AG20443 (cell line): ENCODE data around the gene MICOS13.

Source experiments
- DNase-seq: peaks from one replicate; pipeline ENCODE4 v3.0.0; 2012; ENCODE audit warnings: low spot score, mixed read lengths

Gene MICOS13

DNA sequence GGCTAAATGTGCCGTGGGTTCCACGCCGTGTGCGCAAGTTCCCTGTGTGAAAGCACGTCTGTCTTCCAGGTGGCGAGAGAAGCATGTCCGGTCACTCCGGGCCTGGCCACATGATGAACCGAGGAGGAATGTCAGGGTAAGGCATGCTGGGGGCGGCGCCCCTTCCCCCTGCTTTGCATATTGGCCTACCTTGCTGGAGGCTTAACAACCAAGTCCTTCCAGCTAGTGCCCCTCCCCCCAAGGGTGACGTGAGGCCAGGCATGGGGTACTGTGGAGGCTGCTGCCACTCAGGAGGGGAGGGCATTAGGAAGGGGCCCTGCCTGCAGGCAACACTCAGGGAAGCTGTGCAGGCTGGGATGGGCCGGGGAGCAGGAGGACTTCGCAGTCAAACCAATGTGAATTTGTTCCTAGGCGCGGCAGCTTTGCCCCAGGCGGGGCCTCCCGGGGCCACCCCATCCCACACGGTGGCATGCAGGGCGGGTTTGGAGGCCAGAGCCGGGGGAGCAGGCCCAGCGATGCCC, 12.5 kb downstream of the MICOS13 start:
- DNase-seq: no peak

DNA sequence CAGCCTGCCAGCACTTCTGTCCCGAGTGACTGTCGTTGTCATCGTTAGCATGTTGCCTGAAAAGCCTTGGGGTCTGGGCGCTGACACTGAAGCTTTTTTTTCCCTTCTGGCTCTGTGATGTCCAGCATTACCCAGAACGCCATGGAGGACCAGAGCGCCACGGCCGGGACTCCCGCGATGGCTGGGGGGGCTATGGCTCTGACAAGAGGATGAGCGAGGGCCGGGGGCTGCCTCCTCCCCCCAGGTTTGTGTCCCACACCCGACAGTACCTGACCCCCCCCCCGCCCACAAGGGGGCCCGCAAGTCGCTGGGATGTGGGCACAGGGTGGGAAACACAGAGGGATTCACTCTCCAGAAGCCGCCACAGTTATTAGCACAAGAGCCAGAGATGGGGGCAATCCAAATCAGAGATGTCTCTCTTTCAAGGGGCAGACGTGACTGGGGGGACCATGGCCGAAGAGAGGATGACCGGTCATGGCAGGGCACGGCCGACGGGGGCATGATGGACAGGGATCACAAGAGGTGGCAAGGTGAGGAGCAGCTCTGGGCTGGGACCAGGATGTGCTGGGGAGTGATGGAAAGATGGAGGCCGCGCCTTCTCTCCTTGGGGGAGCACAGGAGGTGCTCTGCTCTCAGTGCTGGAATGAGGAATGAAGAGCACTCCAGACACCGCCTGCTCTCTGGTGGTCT, 13.2 kb downstream of the MICOS13 start:
- DNase-seq: no peak

DNA sequence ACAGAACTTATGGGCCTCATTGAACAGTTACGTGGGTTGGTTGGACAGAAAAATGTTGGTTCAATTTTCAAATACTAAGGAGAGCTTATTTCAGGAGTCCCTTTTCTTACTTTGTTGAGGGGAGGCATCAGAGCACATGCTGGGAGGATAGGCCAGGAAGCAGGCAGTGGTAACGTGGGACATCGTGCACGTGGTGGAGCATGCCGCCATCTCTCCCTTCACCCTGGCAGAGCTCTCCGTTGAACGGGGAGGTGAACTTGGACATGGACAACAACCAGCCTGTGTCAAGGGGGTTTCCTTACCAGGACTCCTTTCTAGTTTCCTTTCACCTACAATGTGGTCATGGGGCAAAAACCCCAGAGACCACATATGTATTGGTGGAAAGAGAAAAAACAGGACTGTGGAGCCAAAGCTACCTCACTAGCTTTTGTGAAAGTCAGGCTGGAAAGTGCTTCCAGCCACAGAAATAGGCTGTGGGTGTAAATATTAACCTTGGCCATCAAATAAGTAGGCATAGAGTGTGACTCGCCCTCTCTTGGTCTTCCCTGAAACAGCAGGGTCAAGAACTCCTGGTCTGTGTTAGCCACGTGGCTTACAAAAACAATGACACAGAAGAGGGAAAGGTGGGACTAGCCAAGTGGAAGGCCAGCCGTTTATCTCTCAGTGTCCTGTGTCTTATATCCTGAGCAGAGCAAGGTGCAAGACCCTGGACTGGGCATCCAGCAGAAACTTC, 14.4 kb downstream of the MICOS13 start:
- DNase-seq: peak; percentile 68

DNA sequence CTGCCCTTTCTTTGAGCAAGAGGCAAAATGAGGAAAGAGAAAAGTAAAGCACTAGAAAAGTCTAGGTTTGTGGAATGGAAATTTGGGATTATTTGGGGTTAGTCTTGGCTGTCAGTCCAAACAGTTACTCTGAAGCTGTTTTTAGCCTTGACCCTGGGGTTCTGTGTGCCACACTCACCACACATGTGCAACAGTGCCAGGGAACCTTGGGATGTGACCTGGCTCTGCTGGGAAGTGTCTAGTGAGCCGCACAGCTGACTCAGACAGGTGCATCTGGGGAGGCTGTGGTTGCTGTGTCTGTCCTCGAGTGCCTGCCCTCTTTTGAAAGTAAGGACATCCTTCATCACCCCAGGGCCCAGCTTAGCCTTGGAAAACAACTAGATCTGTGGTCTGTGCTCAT, 15.8 kb downstream of the MICOS13 start:
- no peak for DNase-seq

DNA sequence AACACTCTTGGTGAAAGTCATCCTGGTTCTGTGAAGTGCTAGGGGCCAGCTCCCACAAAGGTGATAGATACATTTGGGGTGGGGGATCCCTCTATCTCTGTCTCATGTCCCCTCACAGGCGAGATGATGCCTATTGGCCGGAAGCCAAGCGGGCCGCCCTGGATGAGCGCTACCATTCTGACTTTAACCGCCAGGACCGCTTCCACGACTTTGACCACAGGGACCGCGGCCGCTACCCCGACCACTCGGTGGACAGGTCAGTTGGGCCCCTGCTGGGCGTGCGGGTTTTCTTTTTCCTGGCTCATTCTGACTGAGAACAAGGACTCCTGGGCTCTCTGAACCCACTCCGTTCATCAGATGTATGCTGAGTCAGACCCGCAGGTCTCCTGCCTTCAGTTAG, 16.4 kb downstream of the MICOS13 start:
- DNase-seq: no peak

DNA sequence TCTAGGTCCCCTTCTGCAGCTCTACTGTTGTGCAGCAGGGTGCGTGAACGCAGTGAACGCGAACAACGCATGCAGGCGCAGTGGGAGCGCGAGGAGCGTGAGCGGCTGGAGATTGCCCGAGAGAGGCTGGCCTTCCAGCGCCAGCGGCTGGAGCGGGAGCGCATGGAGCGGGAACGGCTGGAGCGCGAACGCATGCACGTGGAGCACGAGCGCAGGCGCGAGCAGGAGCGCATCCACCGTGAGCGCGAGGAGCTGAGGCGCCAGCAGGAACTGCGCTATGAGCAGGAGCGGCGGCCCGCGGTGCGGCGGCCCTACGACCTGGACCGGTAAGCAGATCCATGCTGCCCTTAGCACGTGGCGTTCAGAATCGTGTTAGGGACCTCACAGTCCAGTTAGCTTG, 18.8 kb downstream of the MICOS13 start:
- DNase-seq: no peak

DNA sequence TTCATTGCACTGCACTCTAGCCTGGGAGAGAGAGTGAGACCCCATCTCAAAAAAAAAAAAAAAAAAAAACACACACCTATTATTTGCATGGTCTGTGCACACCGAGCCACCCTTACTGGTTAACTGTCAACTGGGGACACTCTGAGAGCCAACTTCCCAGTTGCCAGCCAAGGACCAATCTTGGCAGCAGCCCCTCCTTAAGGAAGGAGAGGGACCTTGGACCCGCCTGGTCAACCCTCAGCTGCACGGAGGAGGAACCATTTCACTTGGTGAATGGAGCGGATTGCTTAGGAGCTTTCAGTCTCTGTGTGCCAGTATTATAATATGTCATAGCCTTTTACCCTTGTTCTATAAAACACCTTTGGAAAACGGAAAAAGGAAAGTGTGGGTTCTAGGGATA, 24.9 kb downstream of the MICOS13 start:
- no peak for DNase-seq

DNA sequence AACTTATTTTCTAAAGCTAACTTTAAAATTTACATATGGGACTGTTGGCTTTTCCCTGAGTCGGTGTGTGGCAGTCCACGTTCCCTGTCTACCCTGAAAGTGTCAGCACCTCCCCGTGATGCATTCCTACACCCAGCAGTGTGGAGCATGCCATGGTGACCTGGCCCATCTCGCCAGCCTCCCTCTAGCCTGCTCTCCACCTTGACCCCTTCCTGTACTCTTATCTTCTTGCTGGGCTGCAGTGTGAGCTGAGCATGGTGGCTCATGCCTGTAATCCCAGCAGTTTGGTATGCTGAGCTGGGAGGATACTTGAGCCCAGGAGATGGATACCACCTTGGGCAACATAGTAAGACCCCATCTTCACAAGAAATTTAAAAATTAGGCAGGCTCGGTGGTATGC, 25.4 kb downstream of the MICOS13 start:
- DNase-seq: no peak

DNA sequence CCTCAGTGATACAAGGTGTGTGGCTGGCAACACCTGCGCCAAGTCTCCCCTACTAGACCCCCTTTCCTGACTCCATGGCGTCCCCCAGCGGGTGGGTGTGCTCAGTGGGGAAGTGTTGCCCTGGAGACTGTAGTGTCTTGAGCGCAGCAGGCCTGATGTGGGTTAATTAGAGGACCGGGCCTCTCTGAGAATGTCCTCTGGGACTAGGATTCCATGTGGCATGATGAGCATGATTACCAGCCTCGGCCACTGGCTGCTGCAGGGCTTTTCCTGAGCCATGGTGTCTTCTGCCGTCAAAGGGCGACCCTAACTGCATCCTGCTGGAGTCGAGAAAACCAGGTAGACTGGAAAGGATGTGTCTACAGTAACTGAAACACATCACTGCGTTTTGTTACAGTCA, 28.1 kb downstream of the MICOS13 start:
- no peak for DNase-seq

DNA sequence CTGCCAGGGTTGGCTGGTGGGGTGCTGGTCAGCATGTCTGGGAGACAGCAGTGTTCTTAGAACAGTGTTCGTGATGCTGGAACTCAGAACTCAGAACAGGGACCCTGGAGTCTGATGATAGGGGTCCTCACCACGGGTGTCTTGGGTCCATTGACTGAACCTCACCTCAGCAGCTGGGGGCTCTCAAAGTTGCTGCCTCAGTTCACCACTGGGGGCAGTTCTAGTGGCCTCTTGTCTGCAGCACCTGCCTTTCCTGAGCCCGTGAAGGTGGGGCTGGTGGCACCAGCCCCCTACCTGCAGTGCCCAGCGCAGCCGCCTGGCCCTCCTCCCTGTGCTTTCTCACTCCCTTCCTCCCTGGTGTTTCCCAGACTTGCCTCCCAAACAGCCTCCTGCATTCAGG, 29.0 kb downstream of the MICOS13 start:
- DNase-seq: no peak

DNA sequence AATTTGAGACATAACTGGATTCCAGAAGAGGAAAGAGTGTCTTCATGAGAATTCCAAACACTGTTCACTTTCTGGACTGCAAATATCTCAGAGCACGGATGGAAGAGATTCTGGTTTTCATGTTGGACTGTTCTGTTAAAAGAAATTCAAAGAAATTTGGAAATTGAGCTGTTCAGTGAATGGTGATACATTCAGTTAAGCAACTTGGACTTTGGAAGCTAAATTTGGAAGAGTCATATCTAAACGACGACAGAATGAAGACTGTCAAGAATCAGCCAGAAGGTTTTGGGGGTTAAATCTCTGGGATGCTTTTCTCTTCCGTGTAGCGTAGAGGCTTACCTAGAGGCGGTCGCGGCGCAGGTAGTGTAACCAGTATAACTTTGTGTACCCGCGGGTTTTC, 31.9 kb downstream of the MICOS13 start:
- no peak for DNase-seq

DNA sequence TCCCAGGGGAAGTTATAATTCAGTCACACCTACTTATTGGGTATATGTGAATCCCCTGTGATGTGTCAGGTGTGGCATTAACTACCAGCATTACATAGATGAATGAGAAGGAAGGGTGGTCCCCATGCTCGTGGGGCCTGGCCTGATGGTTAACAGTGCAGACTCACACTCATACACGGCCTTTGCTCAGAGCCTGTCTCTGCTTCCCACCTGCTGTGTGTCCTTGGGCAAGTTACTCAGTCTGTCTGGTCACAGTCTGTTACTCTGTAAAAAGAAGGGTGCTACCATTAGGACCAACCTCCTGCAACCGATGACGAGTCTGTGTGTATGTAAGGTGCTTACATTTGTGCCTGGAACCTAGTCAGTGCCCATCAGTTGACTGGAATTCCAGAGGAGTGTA, 33.6 kb downstream of the MICOS13 start:
- DNase-seq: no peak

DNA sequence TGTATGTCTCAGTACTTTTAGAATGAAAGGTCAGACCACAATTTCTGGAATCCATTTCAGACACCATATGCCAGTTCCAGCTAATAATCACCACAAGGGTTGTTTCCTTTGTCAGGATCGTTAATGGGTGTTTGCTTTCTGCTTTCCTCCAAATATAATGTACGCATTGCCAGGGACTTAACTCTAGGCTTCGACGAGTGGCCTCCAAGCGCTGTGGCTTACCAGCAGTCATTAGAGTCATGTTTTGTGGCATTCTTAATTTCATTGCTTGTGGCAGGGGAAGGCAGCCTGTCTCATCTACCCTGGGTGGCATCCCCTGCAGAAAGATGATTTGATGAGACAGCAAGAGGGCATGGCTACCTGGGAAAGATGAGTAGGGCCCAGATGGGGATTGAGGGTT, 34.9 kb downstream of the MICOS13 start:
- no peak for DNase-seq

DNA sequence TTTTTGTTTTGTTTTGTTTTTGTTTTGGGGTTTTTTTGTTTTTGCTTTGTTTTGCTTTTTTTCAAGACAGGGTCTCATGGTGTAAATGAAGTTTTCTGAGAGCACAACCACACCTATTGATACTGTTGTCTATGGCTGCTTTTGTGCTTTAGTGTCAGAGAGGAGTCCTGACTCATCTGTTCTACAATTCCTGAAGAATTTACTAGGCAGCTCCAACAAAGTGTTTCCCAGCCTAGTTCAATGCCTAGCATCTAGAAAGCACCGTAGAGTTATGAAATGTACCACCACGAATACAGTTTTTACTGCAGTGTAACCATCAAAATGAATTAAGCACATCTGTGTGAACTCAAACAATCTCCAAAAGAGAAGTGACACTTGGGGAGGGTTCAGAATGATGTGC, 36.3 kb downstream of the MICOS13 start:
- no peak for DNase-seq

DNA sequence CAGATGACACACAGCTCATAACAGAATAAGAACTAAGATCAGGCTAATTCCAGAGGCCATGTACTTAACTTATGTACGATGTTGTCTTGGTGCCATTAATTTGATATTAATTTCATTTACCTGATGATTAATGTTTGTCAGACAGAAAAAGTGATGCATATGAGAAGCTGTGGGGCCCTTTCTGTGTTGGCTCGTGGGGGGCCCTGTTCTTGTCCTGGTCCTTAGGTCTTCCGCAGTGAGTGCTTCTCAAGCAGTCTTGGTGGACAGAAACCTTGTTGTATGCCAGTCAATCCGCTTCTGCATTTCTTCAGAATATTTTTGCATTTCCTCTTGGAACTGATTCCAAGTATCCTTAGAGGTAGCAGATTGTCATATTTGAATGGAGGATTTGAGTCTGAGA, 37.3 kb downstream of the MICOS13 start:
- no peak for DNase-seq

DNA sequence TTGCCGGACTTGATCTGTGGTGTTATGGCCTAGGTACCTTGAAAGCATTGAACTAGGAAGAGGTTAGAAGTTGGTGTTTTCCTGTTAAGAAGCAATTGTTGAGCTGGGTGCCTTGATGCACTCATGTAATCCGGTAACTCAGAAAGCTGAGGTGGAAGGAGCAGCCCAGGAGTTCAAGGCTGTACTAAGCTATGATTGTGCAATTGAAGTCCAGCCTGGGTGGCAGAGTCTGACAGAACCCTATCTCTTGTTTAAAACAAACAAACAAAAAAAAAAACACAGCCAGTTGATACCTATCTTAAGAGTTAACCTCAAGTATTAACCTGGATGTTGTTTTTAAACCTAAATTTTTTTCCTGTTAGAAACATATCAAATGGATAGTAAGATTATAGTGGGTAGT, 38.1 kb downstream of the MICOS13 start:
- DNase-seq: no peak

DNA sequence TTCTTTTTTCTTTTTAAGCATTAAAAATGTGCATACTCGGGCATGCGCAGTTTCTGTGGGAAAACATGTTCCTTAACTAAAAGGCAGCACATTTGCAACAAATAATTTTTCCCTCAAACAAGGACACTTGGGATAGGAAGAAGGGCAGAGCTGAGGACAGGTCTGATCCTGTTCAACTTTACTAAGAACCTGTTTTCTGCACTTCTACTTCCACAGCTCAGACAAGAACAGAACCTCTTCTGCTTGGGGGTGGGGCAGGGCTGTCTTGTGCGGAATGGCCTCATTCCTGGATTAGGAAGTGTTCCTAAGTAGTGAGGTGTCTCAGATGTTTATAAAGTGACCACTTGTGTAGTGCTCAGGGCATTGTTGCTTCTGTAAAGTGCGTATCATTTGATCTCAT, 39.1 kb downstream of the MICOS13 start:
- no peak for DNase-seq

DNA sequence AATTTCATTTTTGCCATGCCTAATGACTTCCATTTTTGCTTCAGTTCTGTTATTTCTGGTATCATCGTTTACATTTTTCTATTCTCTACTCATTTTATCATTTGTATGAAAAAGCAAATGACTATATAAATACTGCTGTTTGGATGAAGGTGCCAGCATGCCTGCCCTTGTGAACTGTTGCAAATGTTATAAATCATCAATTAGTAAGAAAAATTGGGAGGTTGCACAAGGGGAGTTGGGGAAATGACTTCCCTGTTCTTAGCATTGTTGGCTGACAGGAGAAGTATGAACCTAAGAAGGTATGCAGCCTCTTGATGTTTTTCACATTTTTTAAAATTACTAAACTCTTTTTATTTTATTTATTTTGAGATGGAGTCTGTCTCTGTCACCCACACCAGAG, 42.3 kb downstream of the MICOS13 start:
- DNase-seq: no peak

DNA sequence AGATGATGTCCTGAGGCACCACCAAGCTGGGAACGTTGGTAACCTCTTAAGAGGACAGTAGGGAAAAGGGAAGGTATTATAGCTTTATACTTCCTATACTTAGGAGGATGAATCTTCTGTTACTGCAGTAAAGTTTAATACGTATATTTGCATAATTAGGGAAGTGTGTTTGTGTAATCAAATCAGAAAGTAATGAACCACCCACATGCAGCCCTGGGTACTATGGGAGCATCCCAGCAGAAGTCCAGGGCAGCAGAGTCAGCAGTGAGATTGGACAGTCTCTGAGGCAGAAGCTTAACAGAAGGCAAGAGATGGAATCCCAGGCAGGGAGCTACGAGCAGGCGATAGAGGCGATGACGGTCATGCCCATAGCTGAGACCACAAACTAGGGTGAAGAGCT, 44.9 kb downstream of the MICOS13 start:
- no peak for DNase-seq

DNA sequence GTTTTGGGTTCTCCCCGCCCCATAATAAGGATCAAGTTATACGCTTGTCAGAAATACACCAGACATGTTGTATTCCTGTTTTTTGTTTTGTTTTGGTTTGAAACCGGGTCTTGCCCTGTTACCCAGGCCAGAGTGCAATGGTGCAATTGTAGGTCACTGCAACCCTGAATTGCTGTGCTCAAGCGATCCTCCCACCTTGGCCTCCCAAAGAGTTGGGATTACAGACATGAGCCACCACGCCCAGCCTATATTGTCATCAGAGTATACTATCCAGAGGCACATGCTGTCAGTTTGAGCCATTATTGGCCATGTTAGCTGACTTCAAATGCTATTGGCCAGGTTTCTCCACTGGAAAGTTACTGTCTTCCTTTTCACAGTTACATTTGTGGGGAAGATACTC, 47.7 kb downstream of the MICOS13 start:
- no peak for DNase-seq

DNA sequence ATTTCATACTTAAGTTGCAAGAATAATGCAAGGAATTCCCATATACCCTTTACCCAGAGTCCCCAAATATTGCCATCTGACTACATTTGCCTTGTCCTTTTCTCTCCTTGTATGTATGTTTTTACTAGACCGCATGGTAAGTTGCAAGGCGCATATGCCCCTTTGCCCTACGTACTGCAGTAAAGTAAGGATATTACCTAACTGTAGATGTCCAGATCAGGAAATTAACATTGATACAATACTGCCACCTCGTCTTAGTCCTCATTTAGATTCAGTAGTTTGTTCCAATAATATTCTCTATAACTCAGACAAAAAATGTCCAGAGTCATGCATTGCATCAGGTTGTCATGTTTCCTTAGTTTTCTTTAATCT, 48.1 kb downstream of the MICOS13 start:
- DNase-seq: no peak

DNA sequence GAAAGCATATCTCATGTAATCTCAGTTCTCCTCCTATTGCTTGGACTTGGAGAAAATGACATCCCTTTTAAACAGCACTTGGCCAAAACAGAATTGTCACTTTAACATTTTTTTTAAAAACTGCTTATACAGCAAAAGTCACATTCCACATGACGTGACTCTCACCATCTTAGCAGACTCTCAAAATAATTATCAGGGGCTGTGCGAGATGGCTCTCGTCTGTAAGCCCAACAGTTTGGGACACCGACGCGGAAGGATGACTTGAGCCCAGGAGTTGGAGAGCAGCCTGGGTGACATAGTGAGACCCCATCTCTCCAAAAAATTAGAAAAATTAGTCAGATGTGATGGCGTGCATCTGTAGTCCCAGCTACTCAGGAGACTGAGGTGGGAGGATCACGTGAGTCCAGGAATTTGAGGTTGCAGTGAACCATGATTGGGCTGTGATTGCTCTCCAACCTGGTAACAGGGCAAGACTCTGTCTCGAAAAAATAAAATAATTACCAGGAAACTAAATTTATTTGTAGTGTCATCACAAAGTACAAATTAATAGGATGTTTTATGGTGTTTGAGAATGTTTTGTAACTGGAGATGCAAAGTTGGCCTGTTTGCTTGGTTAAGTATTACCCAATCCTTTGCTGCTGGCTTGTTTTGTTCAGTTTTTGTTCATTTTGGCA, 48.6 kb downstream of the MICOS13 start:
- peak; percentile 24 for DNase-seq

DNA sequence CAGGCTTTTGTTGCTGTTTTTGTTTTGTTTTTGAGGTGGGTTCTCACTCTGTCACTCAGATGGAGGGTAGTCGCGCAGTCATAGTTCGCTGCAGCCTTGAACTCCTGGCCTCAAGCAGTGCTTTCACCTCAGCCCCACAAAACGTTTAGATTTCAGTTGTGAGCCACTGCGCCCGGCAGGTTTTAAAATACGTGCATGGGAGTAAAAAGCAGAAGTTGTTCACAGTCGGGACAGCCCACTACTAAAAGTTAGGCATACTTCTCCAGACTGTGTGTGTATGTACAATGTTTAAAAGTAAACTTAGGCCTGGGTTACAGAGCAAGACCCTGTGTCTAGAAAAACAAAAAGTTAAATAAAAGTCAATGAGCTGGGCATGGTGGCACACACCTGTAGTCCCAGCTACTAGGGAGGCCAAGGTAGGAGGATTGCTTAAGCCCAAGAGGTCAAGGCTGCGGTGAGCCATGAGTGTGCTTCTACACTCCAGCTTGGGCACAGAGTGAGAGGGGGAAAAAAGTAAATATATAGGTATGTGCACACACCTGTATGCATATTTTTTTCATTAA, 51.3 kb downstream of the MICOS13 start:
- DNase-seq: no peak
